HG03565 (cell line): ENCODE results near the gene RNF150.
"Not testable (repeated sequence)": the region's sequence is repeated elsewhere in the genome, so short reads cannot be mapped to it uniquely, and the experiment has no call there.

Source experiments
- ATAC-seq: cut with Tn5 transposase; IDR thresholded peaks from one replicate; pipeline ENCODE4 v1.9.1; 2021; ENCODE audit warnings: mild to moderate bottlenecking, moderate library complexity; ENCODE audit not compliant: unreplicated experiment

RNF150 gene

DNA sequence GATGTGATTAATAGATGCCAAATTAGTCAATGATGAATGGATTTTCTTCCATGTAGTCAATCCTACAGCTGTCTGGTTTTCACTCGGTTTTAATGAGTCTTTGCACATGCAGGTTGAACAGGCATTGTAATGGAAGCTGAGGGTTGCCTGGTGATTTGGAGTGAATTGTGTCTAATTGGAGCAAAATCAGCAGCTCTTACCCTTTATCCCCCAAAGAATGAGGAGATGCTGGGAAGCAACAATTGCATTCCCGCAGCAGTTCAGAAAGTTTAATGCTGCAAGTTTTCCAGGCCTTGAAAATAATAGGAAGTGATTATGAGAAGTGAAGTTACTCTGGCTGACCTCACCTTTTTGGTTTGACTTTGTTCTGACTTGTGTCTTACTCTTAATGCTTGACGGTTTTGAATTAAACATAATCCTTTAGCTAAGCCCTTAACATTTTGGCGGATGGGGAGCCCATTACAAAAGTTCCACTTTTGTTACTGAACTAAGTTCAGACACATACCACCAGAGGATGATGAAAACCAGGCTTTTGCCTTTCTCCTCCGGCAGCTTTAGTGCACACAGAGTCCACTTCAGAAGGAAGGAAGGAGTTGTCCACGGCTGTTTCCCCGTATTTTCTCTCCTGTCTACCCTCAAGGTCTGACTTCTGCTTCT is 298.3 kb downstream of the RNF150 start:
- ATAC-seq: no peak

DNA sequence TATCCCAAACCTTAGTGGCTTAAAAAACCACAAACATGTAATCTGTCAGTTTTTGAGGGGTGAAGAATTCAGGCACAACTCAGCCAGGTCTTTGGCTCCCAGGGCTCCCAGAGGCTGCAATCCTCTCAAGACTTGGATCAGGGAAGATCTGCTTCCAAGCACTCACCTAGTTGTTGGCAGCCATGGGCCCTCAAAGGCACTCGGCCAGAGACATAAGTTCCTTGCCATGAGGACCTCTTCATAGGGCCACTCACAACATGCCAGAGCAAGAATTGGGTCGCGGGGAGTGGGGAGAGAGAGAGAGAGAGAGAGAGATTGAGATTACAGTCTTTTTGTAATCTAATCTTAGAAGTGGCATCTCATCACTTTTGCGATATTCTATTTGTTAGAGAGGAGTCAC is 300.0 kb downstream of the RNF150 start:
- no peak for ATAC-seq

DNA sequence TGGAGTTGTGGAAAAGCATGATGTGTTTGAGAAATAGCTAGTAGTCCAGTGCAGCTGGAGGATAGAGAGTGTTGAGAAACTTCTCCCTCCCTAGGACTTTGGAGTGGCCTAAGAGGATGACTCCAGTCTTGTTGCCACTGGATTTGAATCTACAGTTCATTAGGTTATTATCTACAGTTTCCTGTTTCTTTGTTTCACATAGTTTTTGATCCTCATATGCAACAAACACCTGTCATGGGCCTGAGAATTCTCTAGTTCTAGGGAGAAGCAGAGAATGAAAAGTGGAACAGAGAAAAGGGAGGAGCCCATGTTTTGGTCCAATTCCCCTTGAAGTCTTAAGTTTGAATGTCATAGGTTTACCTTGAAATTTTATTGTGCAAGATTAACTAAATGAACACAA is 303.4 kb downstream of the RNF150 start:
- ATAC-seq: peak; percentile 83

DNA sequence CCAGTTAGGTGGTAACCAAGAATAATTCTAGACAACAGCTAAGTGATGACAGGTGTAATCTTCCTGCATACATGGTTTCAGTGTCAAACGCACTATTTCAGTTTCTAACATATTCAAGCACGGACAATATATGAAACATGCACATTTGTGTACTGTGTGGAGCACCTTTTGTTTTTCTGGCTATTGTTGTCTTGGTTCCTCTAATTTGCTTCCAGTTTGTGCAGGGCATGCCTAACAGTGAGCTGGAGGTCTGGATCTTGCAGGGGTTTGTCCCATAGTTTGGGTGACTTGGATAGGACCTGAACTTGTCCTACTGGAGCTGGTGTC is 306.6 kb downstream of the RNF150 start:
- peak; percentile 61 for ATAC-seq

DNA sequence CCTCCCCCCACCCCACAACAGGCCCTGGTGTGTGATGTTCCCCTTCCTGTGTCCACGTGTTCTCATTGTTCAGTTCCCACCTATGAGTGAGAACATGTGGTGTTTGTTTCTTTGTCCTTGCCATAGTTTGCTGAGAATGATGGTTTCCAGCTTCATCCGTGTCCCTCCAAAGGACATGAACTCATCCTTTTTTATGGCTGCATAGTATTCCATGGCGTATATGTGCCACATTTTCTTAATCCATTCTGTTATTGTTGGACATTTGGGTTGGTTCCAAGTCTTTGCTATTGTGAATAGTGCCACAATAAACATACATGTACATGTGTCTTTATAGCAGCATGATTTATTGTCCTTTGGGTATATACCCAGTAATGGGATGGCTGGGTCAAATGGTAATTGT is 312.7 kb downstream of the RNF150 start:
- ATAC-seq: not testable (repeated sequence)

DNA sequence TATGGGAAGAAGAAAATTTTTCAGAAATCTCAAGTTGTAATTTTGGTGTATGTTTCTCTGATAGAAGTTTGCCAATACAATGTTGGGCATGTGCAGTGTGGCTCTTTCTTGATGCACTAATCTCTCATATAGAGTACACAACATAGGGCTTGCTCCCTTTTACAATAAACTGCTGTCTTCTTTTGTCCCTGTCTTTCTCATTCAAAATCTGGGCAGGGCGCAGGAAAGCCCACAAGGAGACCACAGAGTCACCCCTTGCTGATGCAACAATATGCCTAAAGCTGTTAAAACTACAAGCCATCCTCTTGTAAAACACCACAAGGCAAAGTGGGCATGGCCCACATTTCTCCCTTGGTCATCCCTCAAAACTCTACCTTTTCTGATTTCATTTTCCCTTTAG is 313.7 kb downstream of the RNF150 start:
- no peak for ATAC-seq

DNA sequence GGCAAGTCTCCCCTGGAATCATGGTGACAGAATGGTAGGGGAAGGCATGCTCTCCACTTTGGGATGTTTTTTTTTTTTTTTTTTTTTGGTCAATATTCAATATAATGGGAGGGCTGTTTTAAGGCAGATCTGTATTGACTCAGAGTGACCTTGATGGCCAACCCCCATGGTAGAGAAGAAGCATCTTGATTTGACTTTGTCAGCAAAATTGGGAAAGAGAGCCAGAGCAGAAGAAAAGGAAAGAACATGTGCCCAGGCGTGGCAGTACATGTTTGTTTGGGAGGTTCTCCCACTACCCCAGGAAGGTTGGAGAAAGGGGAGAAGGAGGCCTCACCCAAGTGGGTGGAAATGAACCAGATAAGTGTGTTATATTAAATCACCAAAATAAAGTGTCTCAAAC is 314.8 kb downstream of the RNF150 start:
- ATAC-seq: no peak

DNA sequence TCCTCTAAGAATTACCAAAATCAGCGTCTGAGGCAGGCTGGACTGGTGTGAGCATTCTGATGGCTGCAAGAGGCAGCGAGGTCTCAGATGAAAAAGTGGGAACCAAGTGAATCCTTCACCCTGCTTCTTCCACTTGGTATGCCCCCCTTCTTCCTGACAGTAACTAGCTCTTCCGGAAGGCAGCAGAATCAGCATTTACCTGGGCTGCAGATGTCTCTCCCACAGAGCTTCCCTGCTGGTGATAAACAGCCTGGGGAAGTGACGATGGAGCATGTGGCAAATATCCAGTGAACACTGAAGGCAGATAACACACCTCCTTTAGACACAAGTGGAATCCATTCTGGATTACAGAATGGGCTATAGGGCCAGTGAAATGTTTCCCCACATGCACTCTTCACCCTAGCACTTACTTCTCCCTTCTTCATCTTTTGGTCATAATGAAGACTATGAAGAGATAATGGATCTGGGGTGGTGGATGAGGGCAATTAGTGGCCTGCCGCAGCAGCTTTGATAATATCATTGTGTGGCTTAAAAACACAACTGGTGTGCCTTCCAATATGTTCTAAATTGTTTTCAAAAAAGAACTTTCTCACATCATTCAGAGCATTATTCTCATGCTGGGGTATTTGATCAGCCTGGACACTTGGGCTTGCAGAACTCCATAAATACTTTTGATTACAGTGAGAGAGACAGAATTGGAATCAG is 316.3 kb downstream of the RNF150 start:
- ATAC-seq: no peak

DNA sequence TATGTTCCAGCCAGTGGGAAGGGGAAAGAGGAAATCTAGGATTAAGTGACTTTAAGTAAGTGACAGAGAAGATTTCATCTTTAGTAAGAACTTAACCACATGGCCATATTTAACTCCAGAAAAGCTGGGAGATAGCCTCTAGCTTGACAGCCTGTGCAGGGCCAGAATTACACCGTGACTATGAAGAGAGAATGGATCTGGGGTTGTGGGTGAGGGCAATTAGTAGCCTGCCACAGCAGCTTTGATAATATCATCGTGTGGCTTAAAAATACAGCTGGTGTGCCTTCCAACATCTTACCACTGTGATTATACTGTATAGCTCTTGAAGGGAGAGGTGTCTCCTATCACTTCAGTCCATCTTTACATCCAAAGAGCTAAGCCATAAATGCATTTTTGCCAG is 319.5 kb downstream of the RNF150 start:
- ATAC-seq: no peak

DNA sequence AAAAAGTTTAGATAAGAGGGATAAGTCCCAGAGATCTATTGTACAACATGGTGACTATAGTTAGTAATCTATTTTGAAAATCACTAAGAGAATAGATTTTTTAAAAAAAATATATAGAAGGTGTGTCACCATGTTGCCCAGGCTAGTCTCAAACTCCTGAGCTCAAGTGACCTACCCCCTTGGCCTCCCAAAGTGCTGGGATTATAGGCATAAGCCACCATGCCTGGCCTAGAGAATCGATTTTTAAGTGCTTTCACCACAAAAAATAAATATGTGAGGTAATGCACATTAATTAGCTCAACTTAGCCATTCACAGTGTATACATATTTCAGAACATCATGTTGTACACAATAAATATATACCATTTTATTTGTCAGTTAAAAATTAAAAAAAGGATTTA is 320.4 kb downstream of the RNF150 start:
- ATAC-seq: no peak

DNA sequence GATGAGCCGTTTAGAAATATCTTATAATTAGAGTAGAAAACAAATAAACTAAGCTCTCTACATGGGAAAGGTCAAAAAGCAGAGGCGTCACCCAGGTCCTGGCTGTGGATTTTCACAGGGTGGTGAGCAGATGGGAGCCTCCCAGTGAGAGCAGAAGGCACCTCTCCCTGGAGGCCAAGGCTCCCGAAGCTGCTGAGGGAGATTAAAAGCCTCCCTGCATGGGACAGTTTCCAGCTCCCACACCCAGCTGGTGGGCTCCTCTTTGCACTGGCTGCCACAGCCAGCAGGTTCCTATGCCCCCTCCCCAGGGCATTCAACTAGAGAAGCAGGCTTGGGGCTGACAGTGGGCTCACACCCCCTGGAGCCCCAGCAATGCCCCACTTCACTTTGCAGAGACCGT is 321.8 kb downstream of the RNF150 start:
- ATAC-seq: no peak

DNA sequence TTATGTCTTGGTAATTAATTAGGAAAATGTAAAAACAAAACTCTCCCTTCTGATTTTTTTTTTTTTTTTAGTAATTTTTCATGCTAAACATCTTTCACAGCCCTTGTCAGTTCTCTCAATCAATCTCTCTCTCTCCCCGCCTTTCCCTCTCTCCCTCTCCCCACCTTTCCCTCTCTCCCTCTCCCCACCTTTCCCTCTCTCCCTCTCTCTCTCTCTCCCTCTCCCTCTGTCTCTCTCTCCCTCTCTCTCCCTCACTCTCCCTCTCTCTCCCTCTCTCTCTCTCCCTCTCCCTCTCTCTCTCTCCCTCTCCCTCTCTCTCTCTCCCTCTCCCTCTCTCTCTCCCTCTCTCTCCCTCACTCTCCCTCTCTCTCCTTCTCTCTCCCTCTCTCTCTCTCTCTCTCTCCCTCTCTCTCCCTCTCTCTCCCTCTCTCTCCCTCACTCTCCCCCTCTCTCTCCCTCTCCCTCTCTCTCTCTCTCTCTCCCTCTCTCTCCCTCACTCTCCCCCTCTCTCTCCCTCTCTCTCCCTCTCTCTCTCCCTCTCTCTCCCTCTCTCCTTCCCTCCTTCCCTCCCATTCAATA is 322.6 kb downstream of the RNF150 start:
- not testable (repeated sequence) for ATAC-seq
